HepG2 (cell line): ENCODE measurements around the gene ARHGEF39. TPM values are rescaled to one million over a fixed set of nuclear protein-coding genes. Genes with fewer than 3 reads are reported as not detected.

Experiments
- ATAC-seq: fragments of 200-7000 bp; cut with Tn5 transposase; 3 replicates; pipeline ENCODE4 v1.9.1; 2020; ENCODE audit warnings: mild to moderate bottlenecking, moderate library complexity
- BruUV-seq: library from RNA; stranded (reverse); fragments of 400-500 nt; replicated peaks from 2 replicates; lab custom pipeline; 2021; lab: Mats Ljungman, UMichigan
- CTCF ChIA-PET: fragments of 300-600 bp; formaldehyde crosslinking; extraction: SDS; loops from one replicate; lab custom pipeline; 2021; ENCODE audit warnings: low total read pairs, inconsistent platforms, low intra/inter-chr PET ratio; lab: Yijun Ruan, JAX
- POLR2A ChIA-PET: fragments of 350-600 bp; sonication (Branson Sonifier 250); formaldehyde crosslinking; loops from one replicate; lab custom pipeline; 2020; ENCODE audit warnings: antibody characterized with exemption, inconsistent platforms; lab: Yijun Ruan, JAX
- DNase-seq: peaks from one replicate; pipeline ENCODE4 v3.0.0-alpha.2; 2015; ENCODE audit warnings: low spot score
- FAIRE-seq: peaks from 3 replicates; lab custom pipeline; 2011; peaks lifted over from hg19 to GRCh38; lab: Jason Lieb, UNC
- H2AFZ ChIP-seq: one replicate; pipeline ENCODE4 v1.6.1; 2011; ENCODE audit warnings: low read length, inconsistent platforms
- H3K27ac ChIP-seq: fragments of 300-600 bp; 3 replicates; pipeline ENCODE4 v1.8.0; 2011; ENCODE audit warnings: mixed run types, mild to moderate bottlenecking, mixed read lengths, low read length, inconsistent platforms; ENCODE audit not compliant: insufficient read depth; ENCODE audit errors: extremely low read length
- H3K27me3 ChIP-seq, 2 experiments: fragments of 200-600 bp in 1 of 2; 2 replicates in 1 of 2; 3 replicates in 1 of 2; pipeline versions ENCODE4 v1.6.0 to v1.8.0; 2011; ENCODE audit warnings: low read length in 2 of 2, mild to moderate bottlenecking in 2 of 2, moderate library complexity in 2 of 2, inconsistent platforms in 1 of 2; ENCODE audit not compliant: insufficient read depth in 2 of 2, control insufficient read depth in 1 of 2
- H3K36me3 ChIP-seq, 2 experiments: fragments of 200-600 bp in 1 of 2; replicated peaks in 1 of 2; 2 replicates in 1 of 2; 3 replicates in 1 of 2; pipeline versions ENCODE4 v1.5.1 to v1.8.0; 2011; ENCODE audit warnings: low read length in 2 of 2, inconsistent platforms in 1 of 2; ENCODE audit not compliant: insufficient read depth in 2 of 2, control insufficient read depth in 1 of 2
- H3K4me1 ChIP-seq: 2 replicates; pipeline ENCODE4 v1.5.1; 2012; ENCODE audit warnings: low read length, inconsistent platforms; ENCODE audit not compliant: insufficient read depth
- H3K4me2 ChIP-seq: 2 replicates; pipeline ENCODE4 v1.6.0; 2011; ENCODE audit warnings: low read depth, low read length, inconsistent platforms
- H3K4me3 ChIP-seq, 3 experiments: fragments of 200-600 bp in 1 of 3; sonication (generic), shearing (Covaris generic) in 1 of 3; replicated peaks in 1 of 3; 2 replicates each; pipeline ENCODE4 v1.5.1; 2011 to 2016; ENCODE audit warnings: low read length in 3 of 3, inconsistent platforms in 2 of 3, low read depth in 2 of 3, mild to moderate bottlenecking in 2 of 3, control low read depth in 1 of 3, mixed read lengths in 1 of 3; ENCODE audit not compliant: insufficient read depth in 1 of 3
- H3K79me2 ChIP-seq: one replicate; pipeline ENCODE4 v1.6.1; 2011; ENCODE audit warnings: low read length, inconsistent platforms; ENCODE audit not compliant: insufficient read depth
- H3K9ac ChIP-seq: 2 replicates; pipeline ENCODE4 v1.6.0; 2011; ENCODE audit warnings: mild to moderate bottlenecking, low read depth, low read length, inconsistent platforms; ENCODE audit not compliant: insufficient read depth
- H3K9me3 ChIP-seq: 2 replicates; pipeline ENCODE4 v1.5.1; 2012; ENCODE audit warnings: mild to moderate bottlenecking, low read length
- H4K20me1 ChIP-seq: 2 replicates; pipeline ENCODE4 v1.6.0; 2011; ENCODE audit warnings: inconsistent platforms, mild to moderate bottlenecking, low read length, moderate library complexity; ENCODE audit not compliant: insufficient read depth
- HHEX ChIP-seq: IDR thresholded peaks from 2 replicates; pipeline ENCODE4 v1.6.1; 2016; ENCODE audit warnings: control low read depth
- MED1 ChIP-seq: sonication (generic); formaldehyde crosslinking; IDR thresholded peaks from 2 replicates; pipeline ENCODE4 v1.4.0; 2020; ENCODE audit warnings: missing genetic modification reagents
- RNF2 ChIP-seq: fragments of 450-650 bp; conservative IDR thresholded peaks from 2 replicates; pipeline ENCODE4 v1.6.1; 2016; ENCODE audit warnings: low read depth
- ZNF570 ChIP-seq: sonication (generic); formaldehyde crosslinking; IDR thresholded peaks from 2 replicates; pipeline ENCODE4 v1.4.0; 2020; ENCODE audit warnings: mild to moderate bottlenecking, missing genetic modification reagents, borderline replicate concordance
- ZNF775 ChIP-seq: sonication (generic); formaldehyde crosslinking; IDR thresholded peaks from 2 replicates; pipeline ENCODE4 v1.4.0; 2020; ENCODE audit warnings: missing genetic modification reagents, mild to moderate bottlenecking, moderate library complexity, borderline replicate concordance
- WGBS: methylation state at CpG from one replicate; pipeline ENCODE4 v1.1.6; 2017; ENCODE audit warnings: low lambda C conversion rate; 5-methylcytosine and 5-hydroxymethylcytosine counted together
- in situ Hi-C: cut with HindIII; loops from 2 replicates; pipeline ENCODE4 v1.10.0; 2017; ENCODE audit warnings: low pct_unique_long_range_greater_than_20kb; ENCODE audit not compliant: extremely low pct_ligation_motif_present
- intact Hi-C: fragments of 100-400 bp; cut with micrococcal nuclease; formaldehyde crosslinking; loops from one replicate; pipeline ENCODE4 v1.10.0; 2022; ENCODE audit not compliant: unreplicated experiment
- polyA plus RNA-seq, 8 experiments: library from polyadenylated mRNA; depleted of rRNA in 3 of 8; stranded (reverse) in 7 of 8; unstranded in 1 of 8; fragments of >200 nt; fragmentation: Illumina TruSeq in 4 of 8; extraction: Trizol in 4 of 8; gene quantifications; 2 replicates each; pipeline versions ENCODE4 v1.2.1 to v1.2.3, GENCODE V29; 2011 to 2016; ENCODE audit warnings: low read depth in 4 of 8, missing spikeins in 1 of 8, mixed read lengths in 1 of 8; ENCODE audit not compliant: insufficient read depth in 1 of 8
- total RNA-seq, 5 experiments: library from RNA; depleted of rRNA; stranded (reverse); fragments of >200 nt; fragmentation: Illumina TruSeq; extraction: Trizol; gene quantifications; 2 replicates each; pipeline ENCODE4 v1.2.3, GENCODE V29; 2016; ENCODE audit warnings: low read depth in 1 of 5
- TF ChIP-seq, protein P1 (sequence below): IDR thresholded peaks from 2 replicates; pipeline ENCODE4 v1.6.1; 2016; ENCODE audit warnings: mild to moderate bottlenecking
- TF ChIP-seq, protein P2 (sequence below): sonication (generic); formaldehyde crosslinking; conservative IDR thresholded peaks from 2 replicates; pipeline ENCODE4 v1.4.0; 2020; ENCODE audit warnings: mild to moderate bottlenecking, missing genetic modification reagents, moderate library complexity
- TF ChIP-seq, protein P3 (sequence below), 2 experiments: sonication (generic) in 1 of 2; formaldehyde crosslinking in 1 of 2; IDR thresholded peaks; 2 replicates each; pipeline versions ENCODE4 v1.4.0 to v1.6.1; 2016 to 2020; ENCODE audit warnings: borderline replicate concordance in 1 of 2, low read depth in 1 of 2, mild to moderate bottlenecking in 1 of 2, missing genetic modification reagents in 1 of 2
- TF ChIP-seq, protein P4 (sequence below): sonication (generic); formaldehyde crosslinking; IDR thresholded peaks from 2 replicates; pipeline ENCODE4 v1.4.0; 2020; ENCODE audit warnings: missing genetic modification reagents, borderline replicate concordance

ARHGEF39 gene
- total and polyA plus RNA-seq, 2 of the 13 experiments (the other 11 are each of a cell fraction or from before 2014, with no cell fraction given), result 11.2 to 12.3 TPM

DNA sequence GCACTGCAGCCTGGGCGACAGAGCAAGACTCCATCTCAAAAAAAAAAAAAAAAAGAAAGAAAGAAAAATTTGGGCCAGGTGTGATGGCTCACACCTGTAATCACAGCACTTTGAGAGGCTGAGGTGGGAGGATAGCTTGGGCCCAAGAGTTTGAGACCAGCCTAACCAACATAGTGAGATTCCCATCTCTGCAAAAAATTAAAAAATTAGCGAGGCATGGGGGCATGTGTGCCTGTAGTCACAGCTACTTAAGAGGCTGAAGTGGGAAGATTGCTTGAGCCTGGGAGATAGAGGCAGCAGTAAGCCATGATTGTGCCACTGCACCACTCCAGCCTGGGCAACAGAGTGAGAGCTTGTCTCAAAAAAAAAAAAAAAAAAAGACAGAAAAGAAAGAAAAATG is 11.4 kb downstream of the ARHGEF39 start (continued):
- TF ChIP-seq HHEX (CRISPR knock-in tag), result no peak
- TF ChIP-seq, protein P1, sequence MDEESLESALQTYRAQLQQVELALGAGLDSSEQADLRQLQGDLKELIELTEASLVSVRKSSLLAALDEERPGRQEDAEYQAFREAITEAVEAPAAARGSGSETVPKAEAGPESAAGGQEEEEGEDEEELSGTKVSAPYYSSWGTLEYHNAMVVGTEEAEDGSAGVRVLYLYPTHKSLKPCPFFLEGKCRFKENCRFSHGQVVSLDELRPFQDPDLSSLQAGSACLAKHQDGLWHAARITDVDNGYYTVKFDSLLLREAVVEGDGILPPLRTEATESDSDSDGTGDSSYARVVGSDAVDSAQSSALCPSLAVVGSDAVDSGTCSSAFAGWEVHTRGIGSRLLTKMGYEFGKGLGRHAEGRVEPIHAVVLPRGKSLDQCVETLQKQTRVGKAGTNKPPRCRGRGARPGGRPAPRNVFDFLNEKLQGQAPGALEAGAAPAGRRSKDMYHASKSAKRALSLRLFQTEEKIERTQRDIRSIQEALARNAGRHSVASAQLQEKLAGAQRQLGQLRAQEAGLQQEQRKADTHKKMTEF (CRISPR knock-in tag), result no peak

DNA sequence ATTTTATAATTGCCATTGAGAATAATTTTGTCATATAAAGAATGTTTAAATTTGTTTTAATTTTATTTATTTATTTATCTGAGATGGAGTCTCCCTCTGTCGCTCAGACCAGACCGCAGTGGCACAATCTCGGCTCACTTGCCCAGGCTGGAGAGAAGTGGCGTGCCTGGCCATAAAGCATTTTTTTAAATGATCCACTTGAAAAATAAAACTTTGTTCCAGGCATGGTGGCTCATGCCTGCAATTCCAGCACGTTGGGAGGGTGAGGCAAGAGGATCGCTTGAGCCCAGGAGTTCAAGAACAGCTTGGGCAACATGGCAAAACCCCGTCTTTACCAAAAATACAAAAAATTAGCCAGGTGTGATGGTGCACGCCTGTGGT is 12.2 kb downstream of the ARHGEF39 start:
- H3K27ac ChIP-seq, result no peak overlapping the region
- 6% methylated on average over 8 of the region's 8 CpGs for WGBS
- CTCF ChIA-PET, result no interaction called here
- no TSS peak for BruUV-seq
- ATAC-seq (no peak), FAIRE-seq (no peak), DNase-seq (no peak)
- H3K27me3 ChIP-seq, result peaks cover 2 to 16% of the 10 kb centered on the region in 2 experiments; a peak in 4 of 5 replicates
- no peaks in the 10 kb centered on the region for H3K79me2 ChIP-seq
- intact Hi-C loops, result no loop called here
- H2AFZ ChIP-seq, result no peak overlapping the region
- peak overlapping the region in 1 of 3 experiments; percentile 45; a peak in 2 of 6 replicates for H3K4me3 ChIP-seq
- no peaks in the 10 kb centered on the region for H3K9me3 ChIP-seq
- TF ChIP-seq, protein P2, sequence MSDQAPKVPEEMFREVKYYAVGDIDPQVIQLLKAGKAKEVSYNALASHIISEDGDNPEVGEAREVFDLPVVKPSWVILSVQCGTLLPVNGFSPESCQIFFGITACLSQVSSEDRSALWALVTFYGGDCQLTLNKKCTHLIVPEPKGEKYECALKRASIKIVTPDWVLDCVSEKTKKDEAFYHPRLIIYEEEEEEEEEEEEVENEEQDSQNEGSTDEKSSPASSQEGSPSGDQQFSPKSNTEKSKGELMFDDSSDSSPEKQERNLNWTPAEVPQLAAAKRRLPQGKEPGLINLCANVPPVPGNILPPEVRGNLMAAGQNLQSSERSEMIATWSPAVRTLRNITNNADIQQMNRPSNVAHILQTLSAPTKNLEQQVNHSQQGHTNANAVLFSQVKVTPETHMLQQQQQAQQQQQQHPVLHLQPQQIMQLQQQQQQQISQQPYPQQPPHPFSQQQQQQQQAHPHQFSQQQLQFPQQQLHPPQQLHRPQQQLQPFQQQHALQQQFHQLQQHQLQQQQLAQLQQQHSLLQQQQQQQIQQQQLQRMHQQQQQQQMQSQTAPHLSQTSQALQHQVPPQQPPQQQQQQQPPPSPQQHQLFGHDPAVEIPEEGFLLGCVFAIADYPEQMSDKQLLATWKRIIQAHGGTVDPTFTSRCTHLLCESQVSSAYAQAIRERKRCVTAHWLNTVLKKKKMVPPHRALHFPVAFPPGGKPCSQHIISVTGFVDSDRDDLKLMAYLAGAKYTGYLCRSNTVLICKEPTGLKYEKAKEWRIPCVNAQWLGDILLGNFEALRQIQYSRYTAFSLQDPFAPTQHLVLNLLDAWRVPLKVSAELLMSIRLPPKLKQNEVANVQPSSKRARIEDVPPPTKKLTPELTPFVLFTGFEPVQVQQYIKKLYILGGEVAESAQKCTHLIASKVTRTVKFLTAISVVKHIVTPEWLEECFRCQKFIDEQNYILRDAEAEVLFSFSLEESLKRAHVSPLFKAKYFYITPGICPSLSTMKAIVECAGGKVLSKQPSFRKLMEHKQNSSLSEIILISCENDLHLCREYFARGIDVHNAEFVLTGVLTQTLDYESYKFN (CRISPR knock-in tag), result no peak
- TF ChIP-seq, protein P3, sequence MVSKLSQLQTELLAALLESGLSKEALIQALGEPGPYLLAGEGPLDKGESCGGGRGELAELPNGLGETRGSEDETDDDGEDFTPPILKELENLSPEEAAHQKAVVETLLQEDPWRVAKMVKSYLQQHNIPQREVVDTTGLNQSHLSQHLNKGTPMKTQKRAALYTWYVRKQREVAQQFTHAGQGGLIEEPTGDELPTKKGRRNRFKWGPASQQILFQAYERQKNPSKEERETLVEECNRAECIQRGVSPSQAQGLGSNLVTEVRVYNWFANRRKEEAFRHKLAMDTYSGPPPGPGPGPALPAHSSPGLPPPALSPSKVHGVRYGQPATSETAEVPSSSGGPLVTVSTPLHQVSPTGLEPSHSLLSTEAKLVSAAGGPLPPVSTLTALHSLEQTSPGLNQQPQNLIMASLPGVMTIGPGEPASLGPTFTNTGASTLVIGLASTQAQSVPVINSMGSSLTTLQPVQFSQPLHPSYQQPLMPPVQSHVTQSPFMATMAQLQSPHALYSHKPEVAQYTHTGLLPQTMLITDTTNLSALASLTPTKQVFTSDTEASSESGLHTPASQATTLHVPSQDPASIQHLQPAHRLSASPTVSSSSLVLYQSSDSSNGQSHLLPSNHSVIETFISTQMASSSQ (IDR thresholded peaks at IDR 0.05; ENCODE audit: low read depth), result no peak
- TF ChIP-seq, protein P3 (CRISPR knock-in tag; IDR thresholded peaks at IDR 0.05; ENCODE audit: borderline replicate concordance), result no peak
- no peak for TF ChIP-seq ZNF570 (CRISPR knock-in tag)
- TF ChIP-seq ZNF775 (CRISPR knock-in tag), result no peak
- TF ChIP-seq, protein P4, sequence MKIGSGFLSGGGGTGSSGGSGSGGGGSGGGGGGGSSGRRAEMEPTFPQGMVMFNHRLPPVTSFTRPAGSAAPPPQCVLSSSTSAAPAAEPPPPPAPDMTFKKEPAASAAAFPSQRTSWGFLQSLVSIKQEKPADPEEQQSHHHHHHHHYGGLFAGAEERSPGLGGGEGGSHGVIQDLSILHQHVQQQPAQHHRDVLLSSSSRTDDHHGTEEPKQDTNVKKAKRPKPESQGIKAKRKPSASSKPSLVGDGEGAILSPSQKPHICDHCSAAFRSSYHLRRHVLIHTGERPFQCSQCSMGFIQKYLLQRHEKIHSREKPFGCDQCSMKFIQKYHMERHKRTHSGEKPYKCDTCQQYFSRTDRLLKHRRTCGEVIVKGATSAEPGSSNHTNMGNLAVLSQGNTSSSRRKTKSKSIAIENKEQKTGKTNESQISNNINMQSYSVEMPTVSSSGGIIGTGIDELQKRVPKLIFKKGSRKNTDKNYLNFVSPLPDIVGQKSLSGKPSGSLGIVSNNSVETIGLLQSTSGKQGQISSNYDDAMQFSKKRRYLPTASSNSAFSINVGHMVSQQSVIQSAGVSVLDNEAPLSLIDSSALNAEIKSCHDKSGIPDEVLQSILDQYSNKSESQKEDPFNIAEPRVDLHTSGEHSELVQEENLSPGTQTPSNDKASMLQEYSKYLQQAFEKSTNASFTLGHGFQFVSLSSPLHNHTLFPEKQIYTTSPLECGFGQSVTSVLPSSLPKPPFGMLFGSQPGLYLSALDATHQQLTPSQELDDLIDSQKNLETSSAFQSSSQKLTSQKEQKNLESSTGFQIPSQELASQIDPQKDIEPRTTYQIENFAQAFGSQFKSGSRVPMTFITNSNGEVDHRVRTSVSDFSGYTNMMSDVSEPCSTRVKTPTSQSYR (CRISPR knock-in tag), result no peak
- TF ChIP-seq MED1 (CRISPR knock-in tag), result peak; percentile 2; the same call in 1 of the 2 replicates
- TF ChIP-seq RNF2, result no peak
- POLR2A ChIA-PET, result no interaction called here
- peak overlapping the region; percentile 57 for H3K4me2 ChIP-seq
- H3K36me3 ChIP-seq, result no peaks in the 10 kb centered on the region
- H3K4me1 ChIP-seq, result peaks cover 82% of the 10 kb centered on the region
- in situ Hi-C loops, result loop anchor here (10.0 kb wide), 1 partner anchor 538 kb away; the partner anchor contains the start of gene ATOSB
- H3K9ac ChIP-seq, result peak overlapping the region; percentile 41; the same call in 1 of the 2 replicates
- H4K20me1 ChIP-seq, result no peaks in the 10 kb centered on the region
